ENCODE measurements around the gene UGT1A3.

DNA sequence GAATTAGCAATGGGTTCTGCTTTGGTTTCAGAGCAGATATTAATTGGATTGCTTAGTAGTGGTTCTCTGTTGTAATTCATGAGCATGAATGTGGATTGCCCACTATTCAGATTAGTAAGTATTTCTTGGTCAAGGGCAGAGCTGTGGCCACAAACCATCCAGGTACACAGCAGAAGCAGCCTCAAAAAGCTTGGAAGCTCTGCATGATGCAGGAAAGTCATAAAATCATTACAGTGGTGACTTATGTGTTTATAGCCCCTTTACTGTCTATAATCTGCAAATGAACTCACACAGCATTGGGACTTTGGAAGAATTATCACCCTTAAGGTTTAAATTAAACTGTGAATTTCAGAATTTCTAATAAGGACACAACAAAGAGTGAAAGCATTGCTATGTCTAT lies 29.3 kb downstream of the UGT1A3 start:
- TF ChIP-seq POLR2A (IDR thresholded peaks at IDR 0.05): no peak
- TF ChIP-seq, protein P1, sequence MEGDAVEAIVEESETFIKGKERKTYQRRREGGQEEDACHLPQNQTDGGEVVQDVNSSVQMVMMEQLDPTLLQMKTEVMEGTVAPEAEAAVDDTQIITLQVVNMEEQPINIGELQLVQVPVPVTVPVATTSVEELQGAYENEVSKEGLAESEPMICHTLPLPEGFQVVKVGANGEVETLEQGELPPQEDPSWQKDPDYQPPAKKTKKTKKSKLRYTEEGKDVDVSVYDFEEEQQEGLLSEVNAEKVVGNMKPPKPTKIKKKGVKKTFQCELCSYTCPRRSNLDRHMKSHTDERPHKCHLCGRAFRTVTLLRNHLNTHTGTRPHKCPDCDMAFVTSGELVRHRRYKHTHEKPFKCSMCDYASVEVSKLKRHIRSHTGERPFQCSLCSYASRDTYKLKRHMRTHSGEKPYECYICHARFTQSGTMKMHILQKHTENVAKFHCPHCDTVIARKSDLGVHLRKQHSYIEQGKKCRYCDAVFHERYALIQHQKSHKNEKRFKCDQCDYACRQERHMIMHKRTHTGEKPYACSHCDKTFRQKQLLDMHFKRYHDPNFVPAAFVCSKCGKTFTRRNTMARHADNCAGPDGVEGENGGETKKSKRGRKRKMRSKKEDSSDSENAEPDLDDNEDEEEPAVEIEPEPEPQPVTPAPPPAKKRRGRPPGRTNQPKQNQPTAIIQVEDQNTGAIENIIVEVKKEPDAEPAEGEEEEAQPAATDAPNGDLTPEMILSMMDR (IDR thresholded peaks at IDR 0.05): no peak
- no peak for TF ChIP-seq POLR2AphosphoS5 (IDR thresholded peaks at IDR 0.05)
